OCI-LY1 (cell line): ENCODE results near the gene KRTAP13-2.

Experiments
- CTCF ChIP-seq: fragments of 200-600 bp; sonication (generic), shearing (Covaris generic); IDR thresholded peaks from 2 replicates; pipeline ENCODE4 v1.5.1; 2017; ENCODE audit warnings: mild to moderate bottlenecking, antibody characterized with exemption, low read length, moderate library complexity, mixed read lengths
- EZH2 ChIP-seq: fragments of 200-600 bp; sonication (generic), shearing (Covaris generic); IDR thresholded peaks from 2 replicates; pipeline ENCODE4 v1.8.0; 2017; ENCODE audit warnings: borderline replicate concordance, mixed run types, mild to moderate bottlenecking, antibody characterized with exemption, low read length, moderate library complexity, mixed read lengths

DNA sequence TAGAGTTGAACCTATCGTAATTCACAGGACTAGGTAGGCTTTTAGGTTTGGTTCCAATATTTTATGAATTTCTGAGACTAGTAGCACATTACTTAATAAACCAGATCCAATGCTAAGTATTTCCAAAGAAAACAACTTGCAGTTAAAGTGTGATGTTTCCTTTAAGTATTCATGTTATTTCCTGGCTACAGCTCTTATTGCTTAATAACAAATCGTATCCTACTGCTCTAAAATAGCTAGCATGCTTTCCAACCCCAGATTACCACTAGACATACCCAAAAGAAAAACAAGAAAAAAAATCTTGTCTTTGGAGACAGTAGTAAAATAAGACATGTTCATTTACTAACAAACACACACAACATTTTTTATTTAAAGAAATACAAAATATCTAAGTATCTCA, 35.5 kb downstream of the KRTAP13-2 start:
- TF ChIP-seq CTCF (no peak), EZH2 (no peak)
